ENCODE results near the gene CPNE5. TPM values are rescaled to one million over a fixed set of nuclear protein-coding genes. Genes with fewer than 3 reads are reported as not detected.

The CPNE5 gene
- total and polyA plus RNA-seq, 9 of the 15 experiments (the other 6 are each of a cell fraction or from before 2014, with no cell fraction given): 0.14 to 1.0 (median 0.46) TPM; not detected in 2

- TF ChIP-seq NR2C2 (CRISPR knock-in tag; IDR thresholded peaks at IDR 0.05): no peak
- peak; percentile 89; the same call in 1 of the 2 replicates for TF ChIP-seq NR2C2 (tag; IDR thresholded peaks at IDR 0.05)
- peak; percentile 87 for TF ChIP-seq ZNF589 (CRISPR knock-in tag; IDR thresholded peaks at IDR 0.05; ENCODE audit: low read depth)
- TF ChIP-seq ZNF175 (CRISPR knock-in tag; IDR thresholded peaks at IDR 0.05; ENCODE audit: low read depth): peak; percentile 26; the same call in 1 of the 2 replicates
- peak; percentile 43 for TF ChIP-seq SMAD4 (CRISPR knock-in tag; conservative IDR thresholded peaks at IDR 0.05)
- no peak for TF ChIP-seq MGA (IDR thresholded peaks at IDR 0.05)
- TF ChIP-seq SAP30 (IDR thresholded peaks at IDR 0.05; ENCODE audit: borderline replicate concordance, insufficient read depth, low read depth, low read length, poor library complexity, severe bottlenecking): no peak
- no peak for TF ChIP-seq PHB (CRISPR knock-in tag; IDR thresholded peaks at IDR 0.05)
- TF ChIP-seq RREB1 (CRISPR knock-in tag; IDR thresholded peaks at IDR 0.05): 0 out of 2 replicates have a peak, but pooled peaks have one; percentile 46
Observed at GRCh38 chr6:36769676-36770499, 69.4 kb downstream of the CPNE5 start (continued).
